Fibroblast of the aortic adventitia (primary cell): ENCODE measurements around the gene KRTAP10-12. TPM values are rescaled to one million over a fixed set of nuclear protein-coding genes. Genes with fewer than 3 reads are reported as not detected.

ENCODE experiments used
- DNase-seq: peaks from one replicate; pipeline ENCODE4 v3.0.0-alpha.2; 2010; ENCODE audit warnings: low read depth
- H3K4me3 ChIP-seq: 2 replicates; pipeline ENCODE4 v1.5.1; 2011; ENCODE audit warnings: low read depth, mild to moderate bottlenecking, control low read depth, low read length, moderate library complexity
- CTCF ChIP-seq: IDR thresholded peaks from 2 replicates; pipeline ENCODE4 v1.5.1; 2011; ENCODE audit warnings: mild to moderate bottlenecking, low read length, control low read depth, inconsistent platforms; ENCODE audit not compliant: insufficient read depth
- total RNA-seq: library from RNA; depleted of rRNA; stranded (reverse); fragments of >200 nt; gene quantifications from 2 replicates; pipeline ENCODE4 v1.2.3, GENCODE V29; 2012; ENCODE audit warnings: low replicate concordance

Gene KRTAP10-12
- total RNA-seq, 1 donor = not detected

GRCh38 chr21:44692798-44693512 lies 4.0 kb upstream of the KRTAP10-12 start:
- no peak for DNase-seq
- TF ChIP-seq CTCF = no peak
- no peak overlapping the region for H3K4me3 ChIP-seq

GRCh38 chr21:44694776-44695175 lies 2.2 kb upstream of the KRTAP10-12 start:
- no peak for TF ChIP-seq CTCF
- H3K4me3 ChIP-seq = no peak overlapping the region
- no peak for DNase-seq

GRCh38 chr21:44695184-44695583 lies 1.8 kb upstream of the KRTAP10-12 start:
- no peak overlapping the region for H3K4me3 ChIP-seq
- TF ChIP-seq CTCF = no peak
- no peak for DNase-seq

GRCh38 chr21:44695641-44696040 lies 1.3 kb upstream of the KRTAP10-12 start:
- DNase-seq = no peak
- TF ChIP-seq CTCF = no peak
- H3K4me3 ChIP-seq = no peak overlapping the region

- no peak for TF ChIP-seq CTCF
- DNase-seq = no peak
- no peak overlapping the region for H3K4me3 ChIP-seq
Observed at GRCh38 chr21:44696572-44696971, 400 bp upstream of the KRTAP10-12 start.

- no peak for TF ChIP-seq CTCF
- no peak for DNase-seq
- H3K4me3 ChIP-seq = no peak overlapping the region
Observed at GRCh38 chr21:44697811-44698734, 1.1 kb downstream of the KRTAP10-12 start.
